Nephron (organoid): ENCODE data around the gene MRPS22.
A peak's percentile ranks its signal among the peaks of the same experiment; 100 is the strongest.
"Not testable (repeated sequence)": the region's sequence is repeated elsewhere in the genome, so short reads cannot be mapped to it uniquely, and the experiment has no call there.

Source experiments
- H3K27ac Mint-ChIP-seq, 3 experiments: 2 replicates each; pipeline ENCODE4 v1.8.0; 2020; ENCODE audit warnings: mixed read lengths in 3 of 3, mild to moderate bottlenecking in 2 of 3, moderate library complexity in 1 of 3
- H3K27me3 Mint-ChIP-seq: 2 replicates; pipeline ENCODE4 v1.8.0; 2021; ENCODE audit warnings: low read depth, mild to moderate bottlenecking, moderate library complexity, mixed read lengths
- H3K36me3 Mint-ChIP-seq: 2 replicates; pipeline ENCODE4 v1.8.0; 2020; ENCODE audit warnings: low read depth, mixed read lengths
- H3K4me1 Mint-ChIP-seq: 2 replicates; pipeline ENCODE4 v1.8.0; 2020; ENCODE audit warnings: mixed read lengths
- H3K4me3 Mint-ChIP-seq, 3 experiments: 2 replicates each; pipeline ENCODE4 v1.8.0; 2020; ENCODE audit warnings: mild to moderate bottlenecking in 3 of 3, mixed read lengths in 3 of 3, moderate library complexity in 2 of 3
- H3K9me3 Mint-ChIP-seq: 2 replicates; pipeline ENCODE4 v1.8.0; 2020; ENCODE audit warnings: mixed read lengths
- CTCF ChIP-seq, 3 experiments: fragments of 200-600 bp; sonication (generic); IDR thresholded peaks; one replicate each; pipeline ENCODE4 v1.5.0; 2021; ENCODE audit warnings: antibody characterized with exemption in 3 of 3; ENCODE audit not compliant: unreplicated experiment in 3 of 3

The MRPS22 gene

GRCh38 chr3:139329364-139329850 is 14.4 kb upstream of the MRPS22 start:
- peak; percentile 100 for TF ChIP-seq CTCF (IDR thresholded peaks at IDR 0.05; ENCODE audit: unreplicated experiment in 3 of 3)

GRCh38 chr3:139332092-139332491 is 11.7 kb upstream of the MRPS22 start:
- TF ChIP-seq CTCF (IDR thresholded peaks at IDR 0.05; ENCODE audit: unreplicated experiment in 3 of 3) = no peak
- Mint-ChIP-seq H3K27ac (no peak overlapping the region), H3K9me3 (no peaks in the 10 kb centered on the region), H3K36me3 (no peaks in the 10 kb centered on the region), H3K27me3 (peaks cover 69% of the 10 kb centered on the region), H3K4me1 (no peaks in the 10 kb centered on the region), H3K4me3 (no peak overlapping the region)

More at GRCh38 chr3:139329364-139329850, 14.4 kb upstream of the MRPS22 start:
- no peaks in the 10 kb centered on the region for H3K36me3 Mint-ChIP-seq
- H3K27ac Mint-ChIP-seq = no peak overlapping the region
- H3K4me1 Mint-ChIP-seq = no peaks in the 10 kb centered on the region
- H3K27me3 Mint-ChIP-seq = peaks cover 69% of the 10 kb centered on the region
- H3K9me3 Mint-ChIP-seq = no peaks in the 10 kb centered on the region
- H3K4me3 Mint-ChIP-seq = peak overlapping the region in 2 of 3 experiments; percentile 23 to 44

GRCh38 chr3:139334675-139335074 is 9.1 kb upstream of the MRPS22 start:
- H3K4me3 Mint-ChIP-seq, H3K27ac Mint-ChIP-seq, H3K36me3 Mint-ChIP-seq, H3K4me1 Mint-ChIP-seq, H3K9me3 Mint-ChIP-seq: not testable (repeated sequence)
- peaks cover 69% of the 10 kb centered on the region for H3K27me3 Mint-ChIP-seq

GRCh38 chr3:139338405-139338804 is 5.4 kb upstream of the MRPS22 start:
- H3K4me1 Mint-ChIP-seq = peaks cover 5% of the 10 kb centered on the region
- no peak overlapping the region for H3K4me3 Mint-ChIP-seq
- TF ChIP-seq CTCF (IDR thresholded peaks at IDR 0.05; ENCODE audit: unreplicated experiment in 3 of 3) = no peak
- no peaks in the 10 kb centered on the region for H3K9me3 Mint-ChIP-seq
- peaks cover 60% of the 10 kb centered on the region for H3K27me3 Mint-ChIP-seq
- no peaks in the 10 kb centered on the region for H3K36me3 Mint-ChIP-seq
- H3K27ac Mint-ChIP-seq = no peak overlapping the region

- H3K27me3 Mint-ChIP-seq = peaks cover 54% of the 10 kb centered on the region
- no peaks in the 10 kb centered on the region for H3K36me3 Mint-ChIP-seq
- H3K4me3 Mint-ChIP-seq = no peak overlapping the region
- peaks cover 5% of the 10 kb centered on the region for H3K4me1 Mint-ChIP-seq
- no peaks in the 10 kb centered on the region for H3K9me3 Mint-ChIP-seq
- no peak overlapping the region for H3K27ac Mint-ChIP-seq
- TF ChIP-seq CTCF (IDR thresholded peaks at IDR 0.05; ENCODE audit: unreplicated experiment in 3 of 3) = no peak
Measured at GRCh38 chr3:139339219-139339906, 4.5 kb upstream of the MRPS22 start.

- H3K4me3 Mint-ChIP-seq = no peak overlapping the region
- H3K27ac Mint-ChIP-seq = no peak overlapping the region
- H3K27me3 Mint-ChIP-seq = peaks cover 54% of the 10 kb centered on the region
- no peaks in the 10 kb centered on the region for H3K9me3 Mint-ChIP-seq
- no peaks in the 10 kb centered on the region for H3K36me3 Mint-ChIP-seq
- peaks cover 5% of the 10 kb centered on the region for H3K4me1 Mint-ChIP-seq
- no peak for TF ChIP-seq CTCF (IDR thresholded peaks at IDR 0.05; ENCODE audit: unreplicated experiment in 3 of 3)
Measured at GRCh38 chr3:139340784-139341183, 3.0 kb upstream of the MRPS22 start.
